SK-N-SH (cell line): ENCODE measurements around the gene TRPM3. TPM values are rescaled to one million over a fixed set of nuclear protein-coding genes. Genes with fewer than 3 reads are reported as not detected.

Experiments
- CTCF ChIA-PET: fragments of 300-600, 350-600 bp; formaldehyde crosslinking; extraction: SDS; loops from one replicate; lab custom pipeline; 2021; lab: Yijun Ruan, JAX
- POLR2A ChIA-PET: fragments of 350-600 bp; sonication (Branson Sonifier 250); formaldehyde crosslinking; extraction: SDS; loops from one replicate; lab custom pipeline; 2020; ENCODE audit warnings: antibody characterized with exemption, inconsistent platforms; lab: Yijun Ruan, JAX
- DNase-seq: peaks from one replicate; pipeline ENCODE4 v3.0.0; 2012
- H2AFZ ChIP-seq: fragments of 200-600 bp; sonication (generic); 2 replicates; pipeline ENCODE4 v1.8.1; 2016; ENCODE audit warnings: antibody characterized with exemption, mild to moderate bottlenecking, low read depth
- H3F3A ChIP-seq: fragments of 200-600 bp; sonication (generic); replicated peaks from 2 replicates; pipeline ENCODE3; 2016; ENCODE audit warnings: antibody characterized with exemption, mild to moderate bottlenecking; ENCODE audit not compliant: insufficient read depth
- H3K27ac ChIP-seq, 2 experiments: fragments of 200-500 bp in 1 of 2; fragments of 200-600 bp in 1 of 2; sonication (Bioruptor generic) in 1 of 2; sonication (generic), shearing (Covaris generic) in 1 of 2; 2 replicates each; pipeline versions ENCODE4 v1.5.1 to v1.6.1; 2014 to 2016; ENCODE audit warnings: low read depth in 2 of 2, inconsistent platforms in 1 of 2, low read length in 1 of 2, mild to moderate bottlenecking in 1 of 2, mixed read lengths in 1 of 2
- H3K27me3 ChIP-seq: fragments of 200-600 bp; sonication (generic), shearing (Covaris generic); 2 replicates; pipeline ENCODE4 v1.6.1; 2016; ENCODE audit warnings: mixed run types; ENCODE audit not compliant: insufficient read depth
- H3K36me3 ChIP-seq, 2 experiments: fragments of 200-500 bp in 1 of 2; fragments of 200-600 bp in 1 of 2; sonication (Bioruptor generic) in 1 of 2; sonication (generic) in 1 of 2; replicated peaks in 1 of 2; 2 replicates each; pipeline versions ENCODE3 to v1.5.1; 2014 to 2016; ENCODE audit warnings: low read length in 1 of 2, mild to moderate bottlenecking in 1 of 2; ENCODE audit not compliant: insufficient read depth in 2 of 2, control insufficient read depth in 1 of 2
- H3K4me1 ChIP-seq, 2 experiments: fragments of 200-500 bp in 1 of 2; fragments of 200-600 bp in 1 of 2; sonication (Bioruptor generic) in 1 of 2; sonication (generic), shearing (Covaris generic) in 1 of 2; 2 replicates each; pipeline versions ENCODE4 v1.5.1 to v1.6.1; 2014 to 2016; ENCODE audit warnings: low read depth in 1 of 2, low read length in 1 of 2, mixed run types in 1 of 2; ENCODE audit not compliant: insufficient read depth in 2 of 2, control insufficient read depth in 1 of 2
- H3K4me2 ChIP-seq: fragments of 200-600 bp; sonication (generic), shearing (Covaris generic); 2 replicates; pipeline ENCODE4 v1.6.1; 2017; ENCODE audit warnings: mixed run types
- H3K4me3 ChIP-seq, 2 experiments: fragments of 200-500 bp in 1 of 2; fragments of 200-600 bp in 1 of 2; sonication (Bioruptor generic) in 1 of 2; sonication (generic), shearing (Covaris generic) in 1 of 2; 2 replicates each; pipeline versions ENCODE4 v1.5.1 to v1.8.1; 2014 to 2016; ENCODE audit warnings: low read depth in 2 of 2, inconsistent platforms in 1 of 2, low read length in 1 of 2, mild to moderate bottlenecking in 1 of 2, mixed read lengths in 1 of 2, moderate library complexity in 1 of 2
- H3K79me2 ChIP-seq: fragments of 200-600 bp; sonication (generic); 2 replicates; pipeline ENCODE4 v1.8.1; 2017; ENCODE audit warnings: mild to moderate bottlenecking; ENCODE audit not compliant: insufficient read depth
- H3K9ac ChIP-seq: fragments of 200-600 bp; sonication (generic); 2 replicates; pipeline ENCODE4 v1.6.1; 2017; ENCODE audit warnings: mixed run types
- H3K9me2 ChIP-seq: fragments of 200-600 bp; sonication (generic); 2 replicates; pipeline ENCODE4 v1.6.1; 2017; ENCODE audit warnings: mixed run types
- H3K9me3 ChIP-seq: fragments of 200-600 bp; sonication (generic); 2 replicates; pipeline ENCODE4 v1.6.1; 2017; ENCODE audit warnings: mixed run types, mild to moderate bottlenecking, moderate library complexity
- H4K20me1 ChIP-seq: fragments of 200-600 bp; sonication (generic); 2 replicates; pipeline ENCODE4 v1.6.1; 2017; ENCODE audit warnings: mild to moderate bottlenecking, mixed run types; ENCODE audit not compliant: insufficient read depth
- CHD2 ChIP-seq: fragments of 150-350 bp; IDR thresholded peaks from 2 replicates; pipeline ENCODE4 v1.6.1; 2018; ENCODE audit warnings: low read length; ENCODE audit not compliant: partially characterized antibody
- CTCF ChIP-seq: fragments of 200-600 bp; sonication (generic); IDR thresholded peaks from 2 replicates; pipeline ENCODE4 v1.6.1; 2017; ENCODE audit warnings: antibody characterized with exemption, mild to moderate bottlenecking, moderate library complexity
- ELF1 ChIP-seq: IDR thresholded peaks from 2 replicates; pipeline ENCODE4 v1.4.0; 2012
- EZH2phosphoT487 ChIP-seq: fragments of 200-600 bp; sonication (generic); IDR thresholded peaks from 2 replicates; pipeline ENCODE4 v1.6.1; 2017; ENCODE audit warnings: low read depth, mixed run types, mild to moderate bottlenecking, antibody characterized with exemption, moderate library complexity, borderline replicate concordance
- FOSL2 ChIP-seq: IDR thresholded peaks from 2 replicates; pipeline ENCODE4 v1.4.0; 2012; ENCODE audit warnings: low read depth, mild to moderate bottlenecking, moderate library complexity, borderline replicate concordance
- FOXM1 ChIP-seq: IDR thresholded peaks from 2 replicates; pipeline ENCODE4 v1.4.0; 2012; ENCODE audit warnings: low read depth, mild to moderate bottlenecking
- GATA2 ChIP-seq: sonication (generic); formaldehyde crosslinking; IDR thresholded peaks from 2 replicates; pipeline ENCODE4 v1.5.0; 2020; ENCODE audit warnings: mild to moderate bottlenecking, missing genetic modification reagents
- IRF3 ChIP-seq: fragments of 150-350 bp; IDR thresholded peaks from 2 replicates; pipeline ENCODE4 v1.6.1; 2016; ENCODE audit warnings: mild to moderate bottlenecking, low read depth, low read length
- JUND ChIP-seq: IDR thresholded peaks from 2 replicates; pipeline ENCODE4 v1.4.0; 2012
- MEF2A ChIP-seq: IDR thresholded peaks from 2 replicates; pipeline ENCODE4 v1.4.0; 2012; ENCODE audit warnings: low read depth, borderline replicate concordance
- MXI1 ChIP-seq: IDR thresholded peaks from 2 replicates; pipeline ENCODE4 v1.6.1; 2012; ENCODE audit warnings: mild to moderate bottlenecking, low read depth, low read length, improper control_type of control experiment
- NRF1 ChIP-seq: IDR thresholded peaks from 2 replicates; pipeline ENCODE4 v1.6.1; 2012; ENCODE audit warnings: low read depth, mild to moderate bottlenecking, low read length
- RAD21 ChIP-seq: IDR thresholded peaks from 2 replicates; pipeline ENCODE4 v1.6.1; 2012; ENCODE audit warnings: mild to moderate bottlenecking, low read length
- RCOR1 ChIP-seq: fragments of 150-350 bp; IDR thresholded peaks from 2 replicates; pipeline ENCODE4 v1.6.1; 2017; ENCODE audit warnings: antibody characterized with exemption, low read length
- RFX5 ChIP-seq: IDR thresholded peaks from 2 replicates; pipeline ENCODE4 v1.6.1; 2012; ENCODE audit warnings: mild to moderate bottlenecking, improper control_type of control experiment, low read length
- RXRA ChIP-seq: IDR thresholded peaks from 2 replicates; pipeline ENCODE4 v1.4.0; 2012; ENCODE audit warnings: low read depth, mild to moderate bottlenecking, borderline replicate concordance
- SIN3A ChIP-seq: IDR thresholded peaks from 2 replicates; pipeline ENCODE4 v1.6.1; 2012; ENCODE audit warnings: low read depth, mild to moderate bottlenecking, low read length, moderate library complexity, borderline replicate concordance
- TCF12 ChIP-seq: IDR thresholded peaks from 2 replicates; pipeline ENCODE4 v1.4.0; 2012
- TEAD4 ChIP-seq: IDR thresholded peaks from 2 replicates; pipeline ENCODE4 v1.4.0; 2012; ENCODE audit warnings: mild to moderate bottlenecking, borderline replicate concordance; ENCODE audit not compliant: insufficient read depth
- USF2 ChIP-seq: fragments of 150-350 bp; IDR thresholded peaks from 2 replicates; pipeline ENCODE4 v1.6.1; 2017; ENCODE audit warnings: antibody characterized with exemption, low read length, low read depth, borderline replicate concordance
- YY1 ChIP-seq: IDR thresholded peaks from 2 replicates; pipeline ENCODE4 v1.4.0; 2012; ENCODE audit warnings: low read depth, mild to moderate bottlenecking
- ZBTB33 ChIP-seq: IDR thresholded peaks from 2 replicates; pipeline ENCODE4 v1.4.0; 2012; ENCODE audit warnings: low read depth, borderline replicate concordance
- WGBS: methylation state at CpG from one replicate; pipeline ENCODE4 v1.1.6; 2017; ENCODE audit warnings: low lambda C conversion rate; 5-methylcytosine and 5-hydroxymethylcytosine counted together
- polyA plus RNA-seq, 3 experiments: library from polyadenylated mRNA; depleted of rRNA; stranded (reverse); fragments of >200 nt; gene quantifications; 2 replicates each; pipeline ENCODE4 v1.2.3, GENCODE V29; 2012

The TRPM3 gene
- polyA plus RNA-seq, 1 of the 3 experiments (the other 2 are of a cell fraction) = not detected

- no peak for DNase-seq
- Histone ChIP-seq H3K4me1 (no peaks in the 10 kb centered on the region), H3K4me3 (no peak overlapping the region), H3K36me3 (no peaks in the 10 kb centered on the region), H3K79me2 (no peaks in the 10 kb centered on the region), H2AFZ (no peak overlapping the region), H4K20me1 (no peaks in the 10 kb centered on the region), H3K27ac (no peak overlapping the region), H3K27me3 (peaks cover 18% of the 10 kb centered on the region), H3K9me2 (no peaks in the 10 kb centered on the region), H3F3A (no peaks in the 10 kb centered on the region), H3K9me3 (no peaks in the 10 kb centered on the region), H3K4me2 (no peak overlapping the region), H3K9ac (no peak overlapping the region)
- ChIA-PET POLR2A (no interaction called here), CTCF (interaction anchor here (1.1 kb wide), 1 partner anchor 15 kb away, joined by 4 read pairs; no protein-coding TSS in a partner anchor)
- no peak for TF ChIP-seq GATA2 (CRISPR knock-in tag)
- no peak for TF ChIP-seq RCOR1
- TF ChIP-seq MEF2A = no peak
- TF ChIP-seq YY1 = no peak
- TF ChIP-seq USF2 = no peak
- no peak for TF ChIP-seq NRF1
- TF ChIP-seq EZH2phosphoT487 = no peak
- TF ChIP-seq TCF12 = no peak
- TF ChIP-seq RAD21 = no peak
- WGBS = 0% methylated on average over 1 of the region's 1 CpG
Measured at GRCh38 chr9:70934642-70935041, 186.8 kb downstream of the TRPM3 start.

GRCh38 chr9:70933321-70933720 is 188.1 kb downstream of the TRPM3 start:
- no peaks in the 10 kb centered on the region for H3K9me2 ChIP-seq
- ChIA-PET CTCF (interaction anchor here (0.8 kb wide), 1 partner anchor 9 kb away, joined by 3 read pairs; no protein-coding TSS in a partner anchor), POLR2A (no interaction called here)
- no peaks in the 10 kb centered on the region for H3K36me3 ChIP-seq
- H3K9me3 ChIP-seq = no peaks in the 10 kb centered on the region
- H3K4me1 ChIP-seq = no peaks in the 10 kb centered on the region
- no peak overlapping the region for H3K27ac ChIP-seq
- H3K79me2 ChIP-seq = no peaks in the 10 kb centered on the region
- no peak overlapping the region for H3K4me3 ChIP-seq
- DNase-seq = no peak
- H3K27me3 ChIP-seq = peaks cover 9% of the 10 kb centered on the region
- WGBS = 0% methylated on average over 1 of the region's 1 CpG
- no peak overlapping the region for H3K9ac ChIP-seq
- TF ChIP-seq FOXM1 (no peak), SIN3A (no peak), ELF1 (no peak), TCF12 (no peak), ZBTB33 (no peak), YY1 (no peak), MXI1 (no peak), USF2 (no peak), MEF2A (no peak), TEAD4 (no peak), CTCF (no peak), EZH2phosphoT487 (no peak), RXRA (no peak), IRF3 (no peak), JUND (no peak), CHD2 (no peak), FOSL2 (no peak), RFX5 (no peak), NRF1 (no peak)
- TF ChIP-seq, all 33 proteins: peak for 0
- Histone ChIP-seq H3F3A (no peaks in the 10 kb centered on the region), H3K4me2 (no peak overlapping the region), H4K20me1 (no peaks in the 10 kb centered on the region), H2AFZ (no peak overlapping the region)
